Measurements from ENCODE around the gene ZNF777.
"Not testable (repeated sequence)": the region's sequence is repeated elsewhere in the genome, so short reads cannot be mapped to it uniquely, and the experiment has no call there.

Gene ZNF777

GRCh38 chr7:149460493-149461277 is at the start of gene ZNF777:
Gene ZNF777 (minus strand): TSS chr7:149461062. CDS start chr7:149456022, 5,040 bp downstream.
- DNase-seq = peak; percentile 79 to 80

- no peak for DNase-seq
These were observed 49.4 kb upstream of the ZNF777 start for GRCh38 chr7:149510248-149510647.

- DNase-seq = no peak
These were observed 48.9 kb upstream of the ZNF777 start for GRCh38 chr7:149509774-149510173.

DNA sequence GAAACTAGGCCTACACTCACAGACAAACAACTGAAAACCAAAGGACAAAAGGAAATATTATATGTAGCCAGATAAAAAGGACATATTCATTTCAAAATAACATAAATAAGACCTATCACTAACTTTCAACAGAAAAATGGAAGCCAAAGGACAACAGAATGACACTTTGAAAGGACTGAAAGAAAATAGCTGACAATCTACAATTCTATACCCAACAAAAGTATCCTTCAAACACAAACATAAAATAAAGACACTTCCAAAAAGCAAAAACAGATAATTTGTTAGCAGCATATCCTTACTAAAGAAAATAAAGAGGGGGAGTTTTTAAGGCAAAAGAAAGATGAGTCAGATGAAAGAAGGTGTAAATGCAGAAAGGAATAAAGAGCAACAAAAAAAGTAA is 44.7 kb upstream of the ZNF777 start:
- no peak for DNase-seq

DNA sequence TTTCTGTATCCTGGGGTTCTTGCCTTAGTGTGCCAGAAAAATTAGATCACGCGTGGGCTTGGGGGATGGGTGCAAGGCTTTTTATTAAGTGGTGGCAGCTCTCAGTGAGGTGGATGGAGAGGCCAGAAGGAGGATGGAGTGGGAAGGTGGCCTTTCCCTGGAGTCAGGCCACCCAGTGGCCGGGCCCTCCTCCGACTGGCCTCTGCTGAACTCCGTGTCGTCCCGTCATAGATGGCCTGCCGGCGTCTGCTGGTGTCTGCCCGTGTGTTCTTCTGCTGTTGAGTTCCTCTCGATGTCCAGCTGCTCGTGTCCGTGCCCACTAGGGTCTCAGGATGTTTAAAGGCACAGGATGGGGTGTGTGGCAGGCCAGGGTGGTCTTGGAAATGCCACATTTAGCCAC is 40.8 kb upstream of the ZNF777 start:
- DNase-seq = no peak

GRCh38 chr7:149500910-149501309 is 40.0 kb upstream of the ZNF777 start:
- DNase-seq = no peak

GRCh38 chr7:149500201-149500600 is 39.3 kb upstream of the ZNF777 start:
- no peak for DNase-seq

DNA sequence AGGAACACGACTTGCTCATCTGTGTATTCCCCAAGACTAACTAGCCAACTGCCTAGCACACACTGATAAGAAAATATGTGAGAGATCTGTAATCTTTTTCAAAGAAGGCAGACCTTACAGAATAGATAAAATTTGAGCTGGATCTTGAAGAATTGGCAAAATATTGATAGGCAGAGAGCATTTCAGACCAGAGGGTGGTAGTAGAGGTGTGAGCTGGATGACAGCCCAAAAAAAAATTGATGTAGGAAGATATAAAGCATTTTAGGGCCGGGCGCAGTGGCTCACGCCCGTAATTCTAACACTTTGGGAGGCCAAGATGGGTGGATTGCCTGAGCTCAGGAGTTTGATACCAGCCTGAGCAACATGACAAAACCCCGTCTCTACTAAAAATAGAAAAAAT is 37.9 kb upstream of the ZNF777 start:
- DNase-seq = no peak

DNA sequence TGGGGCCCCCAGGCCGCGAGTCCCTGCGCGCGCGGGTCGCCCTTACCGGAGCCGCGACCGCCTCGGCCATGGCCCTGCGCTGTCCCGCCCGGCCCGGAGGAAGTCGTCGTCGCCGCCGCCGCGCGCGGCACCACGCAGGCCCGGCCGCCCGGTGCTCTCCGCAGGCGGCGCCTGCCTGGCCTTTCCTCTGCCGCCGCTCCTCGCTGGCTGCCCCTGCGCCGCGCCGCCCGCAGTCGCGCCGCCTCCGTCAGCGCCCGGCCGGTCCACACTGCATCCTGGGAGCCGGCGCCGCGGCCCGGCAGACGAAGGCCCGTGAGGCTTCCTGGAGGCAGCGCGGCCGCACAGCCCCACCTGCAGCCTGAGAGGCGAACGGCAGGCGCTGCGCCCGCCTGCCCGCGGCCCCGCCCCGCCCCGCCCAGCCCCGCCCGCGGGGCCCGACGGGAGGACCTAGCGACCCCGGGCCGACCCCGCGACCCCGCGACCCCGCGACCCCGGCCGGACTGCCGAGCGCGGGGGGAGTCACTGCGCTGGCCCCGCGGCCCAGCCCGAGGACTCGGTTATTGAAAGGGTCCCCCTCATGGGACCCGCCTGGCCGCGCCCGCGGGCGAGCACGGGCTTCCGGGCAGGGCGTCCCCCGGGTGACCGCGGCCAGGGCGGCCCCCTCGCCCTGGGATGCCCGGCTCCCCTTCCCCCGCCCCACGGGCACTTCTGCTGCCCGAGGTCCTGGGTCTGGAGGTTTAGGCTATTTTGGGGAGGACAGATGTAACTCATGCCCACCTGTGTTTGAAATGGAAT is 36.8 kb upstream of the ZNF777 start, which contains the start of gene ZNF746:
TSS of gene ZNF746 (minus strand) at position 343 of the 795 bp plus-strand sequence. CDS start at position 70, 273 bp downstream.
- peak; percentile 82 to 86 for DNase-seq

DNA sequence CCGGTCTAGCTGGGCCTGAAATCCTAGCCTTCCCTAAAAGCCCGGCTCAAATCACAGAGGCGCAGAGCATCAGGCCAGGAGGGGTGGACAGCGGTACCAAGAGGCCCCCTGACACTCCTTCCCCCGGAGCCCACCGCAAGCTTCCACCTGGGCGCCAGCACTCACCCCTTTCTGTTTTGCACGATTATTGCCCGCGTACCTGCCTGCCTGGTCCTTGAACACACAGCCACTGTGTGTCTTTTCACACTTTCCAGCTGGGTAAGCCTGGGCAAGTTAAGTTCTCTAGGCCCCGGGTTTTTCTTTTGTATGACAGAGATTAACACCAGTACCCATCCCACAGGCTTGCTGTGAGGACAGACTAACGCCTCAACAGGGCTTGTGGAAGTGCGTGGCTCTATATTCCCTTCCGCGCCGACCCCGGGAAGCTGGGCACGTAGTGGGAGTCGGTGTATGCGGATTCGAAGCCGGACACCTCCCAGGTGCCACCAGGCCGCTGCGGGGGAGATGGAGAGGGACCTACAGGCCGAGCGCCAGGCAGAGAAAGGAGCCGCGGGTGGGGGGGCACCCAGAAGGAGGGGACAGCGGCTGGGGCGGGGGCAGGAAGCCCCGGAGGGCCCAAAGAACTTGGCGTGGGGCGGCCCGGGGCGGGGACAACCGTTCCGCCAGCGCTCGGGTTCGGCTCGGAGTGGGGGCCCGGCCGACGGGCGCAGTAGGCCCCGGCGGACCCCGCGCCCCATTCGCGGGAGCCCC is 36.0 kb upstream of the ZNF777 start:
- DNase-seq = peak; percentile 52 to 65

DNA sequence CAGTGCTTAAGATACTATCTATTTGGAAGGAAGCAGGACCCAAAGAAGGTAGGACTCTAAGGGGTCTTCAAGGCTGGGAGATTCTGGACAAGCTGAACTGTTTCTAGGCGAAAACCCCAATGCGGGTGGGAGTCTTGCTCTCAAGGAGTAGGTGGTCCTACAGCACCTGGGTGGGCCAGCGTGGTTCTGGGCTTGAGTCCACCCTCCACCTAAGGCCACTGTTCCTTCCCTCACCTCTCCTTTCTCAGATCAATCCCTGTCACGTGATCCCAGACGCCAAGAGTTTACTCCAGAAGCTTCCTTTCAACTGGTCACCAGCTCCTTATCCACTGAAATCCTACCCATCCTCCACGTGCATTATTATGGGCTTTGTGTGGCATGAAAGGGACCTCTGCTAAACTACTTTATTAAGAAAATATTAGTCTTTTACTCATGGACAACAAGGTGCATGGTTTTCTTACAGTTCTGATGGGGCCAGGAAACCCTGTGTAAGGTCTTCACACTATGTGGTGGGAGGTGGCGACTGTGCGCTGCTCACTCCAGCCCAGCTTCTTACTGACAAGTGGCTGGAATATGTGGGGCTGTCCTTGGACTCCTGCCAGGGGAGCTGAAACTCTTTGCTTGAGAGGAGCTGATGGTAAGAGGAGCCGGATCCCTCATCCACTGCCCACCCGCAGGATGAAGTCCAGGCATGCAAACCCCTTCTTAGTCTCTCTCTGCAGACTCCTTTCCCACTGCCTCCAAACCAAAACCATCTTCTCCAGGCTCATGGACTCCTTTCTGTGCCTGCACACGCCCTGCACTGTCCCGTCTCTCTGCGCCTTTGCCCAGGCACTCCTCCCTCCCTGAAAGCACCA is 35.2 kb upstream of the ZNF777 start:
- DNase-seq = peak in 1 of 2 donors; percentile 28

- no peak for DNase-seq
These were observed 34.0 kb upstream of the ZNF777 start for GRCh38 chr7:149494738-149495368.

GRCh38 chr7:149493975-149494374 is 33.1 kb upstream of the ZNF777 start:
- not testable (repeated sequence) for DNase-seq

- DNase-seq = no peak
These were observed 32.5 kb upstream of the ZNF777 start for GRCh38 chr7:149493366-149493765.

DNA sequence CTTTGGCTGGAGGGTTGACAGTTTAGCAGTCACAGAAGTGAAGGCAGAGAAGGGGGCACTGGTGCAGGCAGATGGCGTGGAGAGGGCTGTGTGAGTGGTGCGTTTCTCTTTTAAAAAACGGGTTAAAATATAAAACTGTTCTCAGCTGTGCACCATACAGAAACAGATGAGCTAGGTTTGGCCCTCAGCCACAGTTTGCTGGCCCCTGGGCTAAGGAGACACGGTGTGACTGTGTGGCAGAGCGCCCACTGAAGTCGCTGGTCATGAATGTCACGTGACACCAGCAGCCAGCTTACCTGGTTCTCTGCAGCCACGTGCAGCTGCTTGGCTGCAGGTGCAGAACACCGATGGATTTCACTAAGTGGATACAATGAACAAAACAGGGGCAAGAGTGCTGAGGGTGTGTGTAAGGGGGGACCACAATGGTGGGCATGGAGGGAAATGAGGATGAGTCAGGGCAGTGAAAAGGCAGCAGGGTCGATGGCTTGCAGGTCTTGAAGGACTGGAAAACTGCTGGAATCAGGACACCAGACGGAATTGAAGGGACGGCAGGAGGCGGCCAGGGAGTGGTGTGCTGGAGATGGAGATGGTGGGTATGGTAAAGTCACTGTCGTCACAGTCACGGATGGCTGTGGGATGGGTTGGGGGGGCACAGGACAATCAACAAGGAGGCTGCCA is 29.4 kb upstream of the ZNF777 start:
- DNase-seq = no peak

- DNase-seq = no peak
These were observed 28.6 kb upstream of the ZNF777 start for GRCh38 chr7:149489391-149490024.

GRCh38 chr7:149479568-149479967 is 18.7 kb upstream of the ZNF777 start:
- no peak for DNase-seq

DNA sequence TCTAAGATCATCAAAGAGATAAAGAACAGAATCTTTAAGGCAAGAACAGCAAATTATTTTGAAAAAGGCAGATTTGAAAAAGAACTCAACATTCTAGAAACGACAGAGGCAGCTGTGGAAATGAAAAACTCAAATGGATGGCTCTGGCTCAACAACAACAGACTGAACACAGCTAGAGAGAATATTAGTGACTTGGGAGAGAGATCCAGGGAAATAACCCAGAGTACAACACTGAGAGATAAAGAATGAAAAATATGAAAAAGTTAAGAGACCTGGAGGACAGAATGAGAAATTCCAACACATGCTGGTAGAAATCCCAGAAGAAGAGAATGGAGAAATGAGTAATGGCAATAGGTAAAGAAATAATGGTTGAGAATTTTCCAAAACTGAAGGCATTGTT is 17.9 kb upstream of the ZNF777 start:
- no peak for DNase-seq

- no peak for DNase-seq
These were observed 16.9 kb upstream of the ZNF777 start for GRCh38 chr7:149477494-149478443.

Data from stimulated activated CD4-positive, alpha-beta T cell treated with anti-CD3 and anti-CD28 coated beads, Interleukin-2, amount 100 ng/mL, for 24 hours (primary cell).